Natural killer cell treated with Interleukin-12 subunit alpha and Interleukin-12 subunit beta and Interleukin-15 and Interleukin-18, amount 100 ng/mL, for 72 hours (primary cell): ENCODE data around the gene DDX5. TPM values are rescaled to one million over a fixed set of nuclear protein-coding genes. Genes with fewer than 3 reads are reported as not detected.

Experiments used
- ATAC-seq, 2 donors: fragments of 150-1000 bp; cut with Tn5 transposase in 1 of 2; sonication (Bioruptor Pico), chemical (Tn5 transposase) in 1 of 2; 2 replicates each; pipeline ENCODE4 v1.10.0; 2021
- DNase-seq: peaks from one replicate; pipeline ENCODE4 v3.0.0; 2022; ENCODE audit warnings: low spot score
- H3K27ac Mint-ChIP-seq, 2 donors: 1 replicate in 1 of 2; 2 replicates in 1 of 2; pipeline ENCODE4 v1.8.0; 2022; ENCODE audit warnings: mixed read lengths in 2 of 2, mild to moderate bottlenecking in 1 of 2, moderate library complexity in 1 of 2
- H3K27me3 Mint-ChIP-seq, 2 donors: 1 replicate in 1 of 2; 2 replicates in 1 of 2; pipeline ENCODE4 v1.8.0; 2022; ENCODE audit warnings: mixed read lengths in 2 of 2
- H3K36me3 Mint-ChIP-seq: one replicate; pipeline ENCODE4 v1.8.0; 2022; ENCODE audit warnings: mixed read lengths
- H3K4me1 Mint-ChIP-seq, 2 donors: 1 replicate in 1 of 2; 2 replicates in 1 of 2; pipeline ENCODE4 v1.8.0; 2022; ENCODE audit warnings: low read depth in 2 of 2, mixed read lengths in 2 of 2, mild to moderate bottlenecking in 1 of 2
- H3K4me3 Mint-ChIP-seq: one replicate; pipeline ENCODE4 v1.8.0; 2022; ENCODE audit warnings: mixed read lengths
- H3K9me3 Mint-ChIP-seq: 2 replicates; pipeline ENCODE4 v1.8.0; 2022; ENCODE audit warnings: mixed read lengths
- total RNA-seq, 2 donors: library from RNA; stranded (reverse); gene quantifications; one replicate each; pipeline ENCODE4 v1.2.3, GENCODE V29; 2022

Gene DDX5
- total RNA-seq, 2 donors from 2014 or later, result 987 to 1,102 TPM

DNA sequence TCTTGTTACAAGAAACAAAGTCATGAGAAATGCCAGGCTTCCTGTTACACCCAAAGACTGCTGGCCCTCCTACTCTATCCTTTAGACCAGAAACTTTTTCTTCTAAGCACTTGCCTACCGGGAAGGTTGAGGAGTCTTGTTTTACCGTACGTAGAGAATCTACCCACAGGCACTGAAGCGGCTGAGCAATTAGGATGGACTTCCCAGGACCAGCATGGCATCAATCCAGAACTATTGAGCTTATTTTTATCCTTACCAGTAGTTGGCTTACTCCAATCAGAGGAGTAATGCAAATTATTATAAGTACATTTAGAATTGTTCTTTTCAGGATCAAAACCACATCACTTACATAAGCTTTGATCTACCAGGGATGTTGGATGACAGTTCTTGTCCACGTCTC lies 26.3 kb upstream of the DDX5 start:
- DNase-seq (no peak), ATAC-seq (no peak)
- H3K27ac Mint-ChIP-seq, result peak overlapping the region in 1 of 2 donors; percentile 27
- H3K4me1 Mint-ChIP-seq, result no peaks in the 10 kb centered on the region
- H3K4me3 Mint-ChIP-seq, result no peak overlapping the region
- H3K27me3 Mint-ChIP-seq, result no peaks in the 10 kb centered on the region
- no peaks in the 10 kb centered on the region for H3K9me3 Mint-ChIP-seq
- peaks cover 41% of the 10 kb centered on the region for H3K36me3 Mint-ChIP-seq

DNA sequence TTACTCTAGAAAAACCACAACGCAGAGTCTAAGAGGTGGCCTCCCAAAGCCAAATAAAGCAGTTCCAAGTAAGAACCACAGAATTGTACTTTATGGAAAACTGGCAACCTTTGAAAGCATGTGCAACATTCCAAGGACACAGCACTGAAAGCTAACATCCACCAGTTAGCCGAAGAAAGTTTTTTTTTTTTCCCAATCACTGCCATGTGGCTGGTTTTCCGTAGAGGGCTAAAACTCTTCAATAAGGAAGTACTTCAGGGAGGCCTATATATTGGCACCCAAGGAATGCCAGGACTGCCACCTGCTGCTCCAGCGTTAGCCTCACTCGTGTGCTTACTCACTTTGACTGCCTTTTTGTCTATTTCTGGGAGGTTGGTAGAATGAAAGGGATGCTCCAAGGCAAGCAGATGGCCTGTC lies 25.9 kb upstream of the DDX5 start:
- Mint-ChIP-seq H3K36me3 (peaks cover 40% of the 10 kb centered on the region), H3K4me3 (no peak overlapping the region)
- DNase-seq, result no peak

DNA sequence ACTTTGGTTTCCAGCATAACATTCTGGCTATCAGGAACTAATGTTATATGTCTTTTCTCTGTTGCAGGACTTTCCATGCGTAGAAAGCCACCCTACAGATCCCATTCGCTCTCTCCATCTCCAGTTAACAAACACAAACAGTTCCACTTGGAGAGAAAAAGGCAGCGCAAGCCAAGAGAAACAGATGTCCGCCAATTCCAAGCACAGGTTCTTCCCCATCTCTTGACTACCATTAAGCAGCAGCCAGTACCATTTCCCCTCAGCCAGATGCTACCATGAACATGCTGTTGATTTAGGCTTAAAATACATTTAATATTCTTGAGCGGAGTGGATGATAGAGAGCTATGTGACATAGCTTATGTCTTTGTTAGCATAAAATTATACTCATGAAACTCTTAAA lies 23.1 kb upstream of the DDX5 start:
- Mint-ChIP-seq H3K27me3 (no peaks in the 10 kb centered on the region), H3K36me3 (peaks cover 47% of the 10 kb centered on the region), H3K4me1 (no peaks in the 10 kb centered on the region), H3K27ac (no peak overlapping the region), H3K9me3 (no peaks in the 10 kb centered on the region), H3K4me3 (no peak overlapping the region)
- DNase-seq, result no peak
- no peak for ATAC-seq

More for the DNA sequence above, 25.9 kb upstream of the DDX5 start:
- no peak for ATAC-seq
- no peaks in the 10 kb centered on the region for H3K27me3 Mint-ChIP-seq
- no peaks in the 10 kb centered on the region for H3K9me3 Mint-ChIP-seq
- no peak overlapping the region for H3K27ac Mint-ChIP-seq
- H3K4me1 Mint-ChIP-seq, result no peaks in the 10 kb centered on the region

DNA sequence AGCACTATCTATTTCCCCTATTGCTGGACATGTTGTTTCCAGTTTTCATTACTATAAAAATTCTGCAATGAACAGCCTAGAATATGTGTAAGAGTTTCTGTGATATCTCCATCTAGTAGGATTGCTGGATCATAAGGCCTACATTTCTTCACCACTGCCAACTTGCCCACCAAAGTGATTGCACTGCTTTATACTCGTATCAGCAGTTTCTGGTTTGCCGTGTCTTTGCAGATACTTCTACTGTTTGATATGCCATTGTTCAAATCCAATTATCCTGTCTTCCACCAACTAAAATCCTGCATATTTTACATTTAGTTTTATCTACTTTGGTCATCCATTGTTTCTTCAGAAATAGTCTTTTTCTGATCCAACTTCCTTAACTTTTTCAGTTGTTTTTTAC lies 21.8 kb upstream of the DDX5 start:
- ATAC-seq (no peak), DNase-seq (no peak)
- no peaks in the 10 kb centered on the region for H3K4me1 Mint-ChIP-seq
- H3K4me3 Mint-ChIP-seq, result no peak overlapping the region
- H3K36me3 Mint-ChIP-seq, result peaks cover 53% of the 10 kb centered on the region
- no peak overlapping the region for H3K27ac Mint-ChIP-seq
- no peaks in the 10 kb centered on the region for H3K9me3 Mint-ChIP-seq
- H3K27me3 Mint-ChIP-seq, result no peaks in the 10 kb centered on the region

DNA sequence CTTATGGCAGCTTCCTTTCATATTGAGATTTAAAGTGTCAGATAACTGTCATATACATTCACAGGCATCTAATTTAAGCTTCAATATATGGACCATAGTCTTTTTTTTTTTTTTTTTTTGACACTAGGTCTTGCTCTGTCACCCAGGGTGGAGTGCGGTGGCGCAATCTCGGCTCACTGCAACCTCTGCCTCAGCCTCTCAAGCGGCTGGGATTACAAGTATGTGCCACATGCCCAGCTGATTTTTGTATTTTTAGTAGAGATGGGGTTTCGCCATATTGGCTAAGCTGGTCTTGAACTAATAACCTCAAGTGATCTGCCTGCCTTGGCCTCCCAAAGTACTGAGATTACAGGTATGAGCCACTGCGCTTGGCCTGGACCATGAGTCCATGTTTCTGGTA lies 14.3 kb upstream of the DDX5 start:
- H3K4me1 Mint-ChIP-seq, result peaks cover 0 to 5% of the 10 kb centered on the region in 2 donors
- H3K27me3 Mint-ChIP-seq, result no peaks in the 10 kb centered on the region
- H3K27ac Mint-ChIP-seq, result no peak overlapping the region
- H3K9me3 Mint-ChIP-seq, result no peaks in the 10 kb centered on the region
- ATAC-seq, result no peak
- no peak for DNase-seq
- H3K36me3 Mint-ChIP-seq, result peaks cover 18% of the 10 kb centered on the region
- no peak overlapping the region for H3K4me3 Mint-ChIP-seq

DNA sequence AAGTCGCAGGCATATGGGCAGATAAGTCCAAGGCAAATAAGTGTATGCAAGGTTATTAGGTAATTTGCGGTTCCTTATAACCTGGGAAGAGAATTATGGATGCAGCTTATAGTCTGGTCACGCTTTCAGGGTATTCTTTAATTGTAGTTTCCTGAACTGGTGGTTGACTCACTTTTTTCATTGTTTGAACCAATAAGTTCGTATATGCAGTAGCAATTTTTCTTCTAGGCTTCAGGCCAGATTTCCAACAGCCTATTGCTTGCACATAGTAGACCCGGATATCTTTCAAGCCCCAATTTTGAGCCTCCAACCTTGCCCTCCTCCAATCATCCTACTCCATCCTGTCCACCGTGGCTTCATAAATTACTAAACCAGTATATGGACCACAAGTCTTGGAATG lies 13.5 kb upstream of the DDX5 start:
- ATAC-seq, result no peak
- peaks cover 0 to 5% of the 10 kb centered on the region in 2 donors for H3K4me1 Mint-ChIP-seq
- peaks cover 18% of the 10 kb centered on the region for H3K36me3 Mint-ChIP-seq
- H3K27ac Mint-ChIP-seq, result no peak overlapping the region
- H3K9me3 Mint-ChIP-seq, result no peaks in the 10 kb centered on the region
- H3K27me3 Mint-ChIP-seq, result no peaks in the 10 kb centered on the region
- DNase-seq, result no peak
- H3K4me3 Mint-ChIP-seq, result no peak overlapping the region

DNA sequence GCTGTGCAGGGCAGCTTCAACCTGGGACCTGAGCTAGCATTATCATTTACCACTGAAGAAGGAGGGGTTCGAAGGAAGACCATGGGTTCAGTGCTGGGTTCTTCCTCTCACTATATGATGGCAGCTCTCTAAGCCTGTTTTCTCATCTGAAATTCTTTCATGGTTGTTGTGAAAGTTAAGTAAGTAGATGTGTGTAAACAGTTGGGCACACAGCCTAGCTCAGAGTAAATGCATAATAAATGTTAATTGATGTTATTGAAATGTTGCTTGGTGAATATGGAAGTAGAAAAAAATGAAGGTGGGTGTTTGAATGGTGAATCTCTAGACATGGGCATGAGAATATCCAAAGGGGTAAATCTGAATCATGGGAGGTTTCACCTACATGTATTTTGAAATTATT lies 9.7 kb upstream of the DDX5 start:
- H3K4me1 Mint-ChIP-seq, result peaks cover 0 to 8% of the 10 kb centered on the region in 2 donors
- no peaks in the 10 kb centered on the region for H3K9me3 Mint-ChIP-seq
- no peak overlapping the region for H3K27ac Mint-ChIP-seq
- DNase-seq (no peak), ATAC-seq (peak in 1 of 2 donors; percentile 36)
- no peaks in the 10 kb centered on the region for H3K27me3 Mint-ChIP-seq
- no peak overlapping the region for H3K4me3 Mint-ChIP-seq
- peaks cover 9% of the 10 kb centered on the region for H3K36me3 Mint-ChIP-seq

DNA sequence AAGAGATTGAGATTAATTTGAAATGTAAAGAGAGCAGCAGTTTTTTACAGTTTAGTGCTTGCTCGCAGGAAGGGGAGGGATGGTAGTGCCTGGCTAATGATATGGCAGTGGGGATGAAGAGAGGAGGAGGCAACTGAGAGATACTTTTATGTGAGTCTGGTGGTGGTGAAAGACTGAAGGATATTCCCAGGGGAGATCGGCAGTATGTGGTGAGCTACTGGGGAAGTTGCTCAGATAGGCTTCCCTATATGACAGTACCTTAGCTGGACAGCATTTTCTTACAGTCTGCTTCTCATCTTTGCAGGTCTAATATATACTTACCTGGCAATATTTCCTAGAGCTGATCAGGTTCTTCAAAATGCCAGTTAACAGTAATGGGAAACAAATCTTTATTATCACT lies 9.3 kb upstream of the DDX5 start:
- peaks cover 13% of the 10 kb centered on the region for H3K36me3 Mint-ChIP-seq
- H3K27ac Mint-ChIP-seq, result no peak overlapping the region

DNA sequence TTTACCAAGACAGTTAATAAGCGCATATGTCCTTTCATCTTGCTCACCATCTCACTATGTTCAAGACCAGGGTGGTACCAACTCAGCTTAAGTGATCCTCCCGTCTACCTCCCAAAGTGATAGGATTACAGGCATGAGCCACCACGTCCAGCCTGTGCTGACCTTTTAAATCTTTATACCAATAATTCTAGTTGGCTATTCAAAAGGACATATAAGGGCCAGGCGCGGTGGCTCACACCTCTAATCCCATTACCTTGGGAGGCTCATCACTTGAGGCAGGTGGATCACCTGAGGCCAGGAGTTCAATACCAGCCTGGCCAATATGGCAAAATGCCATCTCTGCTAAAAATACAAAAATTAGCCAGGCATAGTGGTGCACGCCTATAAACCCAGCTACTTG lies 3.1 kb upstream of the DDX5 start:
- peaks cover 36 to 41% of the 10 kb centered on the region in 2 donors for H3K4me1 Mint-ChIP-seq
- no peaks in the 10 kb centered on the region for H3K27me3 Mint-ChIP-seq
- H3K27ac Mint-ChIP-seq, result no peak overlapping the region
- H3K9me3 Mint-ChIP-seq, result no peaks in the 10 kb centered on the region
- peak overlapping the region; percentile 57 for H3K4me3 Mint-ChIP-seq
- ATAC-seq (no peak), DNase-seq (no peak)
- H3K36me3 Mint-ChIP-seq, result peaks cover 29% of the 10 kb centered on the region

More for the DNA sequence above, 9.3 kb upstream of the DDX5 start:
- no peak overlapping the region for H3K4me3 Mint-ChIP-seq
- DNase-seq (no peak), ATAC-seq (peak in 1 of 2 donors; percentile 20)
- peaks cover under 1 to 8% of the 10 kb centered on the region in 2 donors for H3K4me1 Mint-ChIP-seq
- no peaks in the 10 kb centered on the region for H3K27me3 Mint-ChIP-seq
- no peaks in the 10 kb centered on the region for H3K9me3 Mint-ChIP-seq

DNA sequence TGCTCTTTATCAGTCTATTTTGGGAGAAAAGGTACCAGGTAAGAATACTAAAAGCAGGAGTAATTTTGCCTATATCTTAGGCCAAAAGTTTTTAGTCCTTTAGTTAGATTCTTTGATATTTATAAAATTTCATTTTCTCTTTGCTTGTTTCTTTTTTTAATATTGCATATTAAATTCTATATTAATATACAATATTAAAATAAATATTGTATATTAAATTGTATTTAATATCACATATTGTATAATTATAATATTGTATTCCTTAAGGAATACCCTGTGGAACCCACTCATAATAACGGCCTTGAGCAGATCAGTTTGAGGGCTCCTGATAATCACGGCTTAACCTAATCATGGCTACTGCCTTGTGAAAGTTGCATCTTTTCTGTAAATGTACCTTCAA lies 2.6 kb upstream of the DDX5 start:
- Mint-ChIP-seq H3K36me3 (peaks cover 34% of the 10 kb centered on the region), H3K4me3 (peak overlapping the region; percentile 98), H3K4me1 (peaks cover 40 to 46% of the 10 kb centered on the region in 2 donors), H3K27ac (peak overlapping the region in 1 of 2 donors; percentile 99), H3K9me3 (no peaks in the 10 kb centered on the region), H3K27me3 (no peaks in the 10 kb centered on the region)
- ATAC-seq (no peak), DNase-seq (no peak)

DNA sequence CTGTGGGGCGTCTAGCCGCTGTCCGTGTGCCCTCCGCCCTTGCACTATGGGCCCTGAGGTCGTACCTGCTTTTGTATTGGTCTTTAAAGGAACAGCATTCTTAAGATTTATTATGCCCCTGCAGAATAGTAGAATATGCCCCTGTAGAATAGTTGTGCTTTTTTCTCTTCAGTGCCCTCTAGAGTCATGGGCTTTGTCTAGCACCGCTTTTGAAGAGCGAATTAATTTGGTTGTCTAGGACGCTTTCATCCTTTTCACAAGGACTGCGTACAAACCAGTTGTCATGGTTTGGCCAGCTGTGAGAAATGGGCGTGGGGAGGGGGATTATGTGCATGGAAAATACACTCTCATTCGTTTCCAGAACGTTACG lies 1.3 kb upstream of the DDX5 start:
- peaks cover 48 to 59% of the 10 kb centered on the region in 2 donors for H3K4me1 Mint-ChIP-seq
- peak overlapping the region; percentile 98 for H3K4me3 Mint-ChIP-seq
- no peaks in the 10 kb centered on the region for H3K27me3 Mint-ChIP-seq
- no peaks in the 10 kb centered on the region for H3K9me3 Mint-ChIP-seq
- H3K36me3 Mint-ChIP-seq, result peaks cover 47% of the 10 kb centered on the region
- peak in 1 of 2 donors; percentile 15 for ATAC-seq
- DNase-seq, result no peak
- H3K27ac Mint-ChIP-seq, result peak overlapping the region; percentile 99

DNA sequence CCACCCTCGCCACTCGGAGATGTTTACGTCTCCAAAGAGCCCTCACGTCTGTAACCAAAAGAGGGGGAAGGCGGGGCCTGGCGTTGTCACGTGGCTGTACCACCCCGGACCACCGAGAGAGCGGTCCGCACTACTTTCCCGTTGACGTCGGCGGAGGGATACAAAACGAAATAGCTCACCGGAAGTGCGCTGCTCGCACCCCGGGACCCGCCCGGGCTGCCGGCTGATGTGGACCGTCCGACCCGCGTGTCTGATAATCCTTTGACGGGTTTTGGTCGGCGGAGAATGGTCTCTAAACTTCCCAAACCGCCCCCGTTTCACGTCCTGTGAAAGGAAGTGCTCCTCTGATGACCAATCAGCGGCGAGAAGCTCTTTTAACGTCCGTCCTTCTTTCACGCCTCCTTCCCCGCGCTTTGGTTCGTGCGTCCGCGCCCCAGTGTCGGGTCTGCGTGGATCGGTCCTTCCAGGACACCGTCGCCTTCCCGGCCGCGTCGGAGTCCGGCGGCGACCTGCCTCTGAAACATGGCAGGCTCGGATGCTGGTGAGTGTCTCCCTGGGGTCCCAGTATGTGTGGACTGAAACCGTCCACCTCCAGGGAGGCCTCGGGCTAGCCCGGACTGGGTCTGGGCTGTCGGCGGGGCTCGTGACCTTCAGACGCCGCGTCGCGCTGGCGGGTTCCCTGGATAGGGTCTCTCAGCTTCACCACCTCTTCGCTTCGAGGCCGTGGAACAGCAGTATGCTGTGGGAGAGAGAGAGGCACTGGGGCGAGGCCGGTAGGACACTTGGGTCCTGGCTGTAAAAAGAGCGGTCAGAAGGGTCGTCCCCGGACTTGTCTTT lies 705 bp upstream of the DDX5 start, which contains the start of gene CEP95:
CEP95 (plus strand) TSS at position 402 of the 837 bp plus-strand sequence; CDS start at position 523, 121 bp downstream.
- Mint-ChIP-seq H3K27ac (peak within 1 kb of the TSS; percentile 99), H3K36me3 (peaks cover 53% of the 10 kb centered on the region), H3K9me3 (no peaks in the 10 kb centered on the region), H3K4me1 (peaks cover 54 to 65% of the 10 kb centered on the region in 2 donors), H3K27me3 (no peaks in the 10 kb centered on the region), H3K4me3 (peak within 1 kb of the TSS; percentile 98)
- DNase-seq, result peak; percentile 98
- ATAC-seq, result peak; percentile 83 to 88

DNA sequence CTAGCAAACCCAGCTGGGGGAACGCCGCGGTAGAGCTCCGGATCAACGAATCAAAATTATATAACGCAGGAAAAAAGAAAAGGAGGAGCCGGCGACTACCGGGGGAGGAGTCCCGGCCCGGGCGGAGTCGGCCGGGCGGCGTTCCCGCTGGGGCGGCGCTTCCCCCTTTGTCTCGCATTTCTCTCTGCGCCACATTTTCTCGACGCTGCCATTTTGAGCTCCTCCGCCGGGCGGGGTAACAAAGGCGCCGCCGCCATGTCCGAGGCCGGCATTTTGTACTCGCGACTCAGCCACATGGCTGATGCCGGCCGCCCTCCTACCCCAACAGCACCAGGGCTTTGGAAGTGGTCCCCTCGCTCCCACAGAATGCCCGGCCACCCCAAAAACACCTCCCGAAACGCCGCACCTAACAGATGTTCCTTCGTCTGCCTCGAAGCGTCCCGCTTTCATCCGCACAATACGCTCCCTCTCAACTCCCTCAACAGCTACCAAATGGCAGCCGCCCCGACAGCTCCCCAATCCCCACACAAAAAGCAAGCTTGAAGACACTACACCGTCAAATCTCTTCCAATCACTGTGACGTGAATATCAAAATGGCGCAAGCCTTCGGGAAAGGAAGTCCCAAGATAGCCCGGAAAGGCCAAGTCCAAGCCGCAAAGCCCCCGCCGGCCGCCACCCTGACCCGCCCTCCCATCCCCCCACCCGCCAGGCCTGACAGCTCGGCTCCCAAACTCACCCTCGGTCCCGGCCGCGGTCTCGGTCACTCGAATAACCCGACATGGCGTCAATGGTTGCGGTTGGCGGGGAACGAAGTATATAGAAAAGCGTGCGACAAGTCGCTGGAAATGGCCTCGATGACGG lies 519 bp downstream of the DDX5 start:
- H3K9me3 Mint-ChIP-seq, result no peaks in the 10 kb centered on the region
- peak overlapping the region; percentile 98 for H3K4me3 Mint-ChIP-seq
- peaks cover 61% of the 10 kb centered on the region for H3K36me3 Mint-ChIP-seq
- DNase-seq (peak; percentile 89), ATAC-seq (peak; percentile 57 to 61)
- no peaks in the 10 kb centered on the region for H3K27me3 Mint-ChIP-seq
- H3K27ac Mint-ChIP-seq, result peak overlapping the region; percentile 99
- peaks cover 66 to 76% of the 10 kb centered on the region in 2 donors for H3K4me1 Mint-ChIP-seq
